CD1c-positive myeloid dendritic cell (primary cell): ENCODE results near the gene UQCC2.

Experiments used
- DNase-seq: peaks from one replicate; pipeline ENCODE4 v3.0.0-alpha.2; 2016; ENCODE audit errors: extremely low spot score

UQCC2 gene

DNA sequence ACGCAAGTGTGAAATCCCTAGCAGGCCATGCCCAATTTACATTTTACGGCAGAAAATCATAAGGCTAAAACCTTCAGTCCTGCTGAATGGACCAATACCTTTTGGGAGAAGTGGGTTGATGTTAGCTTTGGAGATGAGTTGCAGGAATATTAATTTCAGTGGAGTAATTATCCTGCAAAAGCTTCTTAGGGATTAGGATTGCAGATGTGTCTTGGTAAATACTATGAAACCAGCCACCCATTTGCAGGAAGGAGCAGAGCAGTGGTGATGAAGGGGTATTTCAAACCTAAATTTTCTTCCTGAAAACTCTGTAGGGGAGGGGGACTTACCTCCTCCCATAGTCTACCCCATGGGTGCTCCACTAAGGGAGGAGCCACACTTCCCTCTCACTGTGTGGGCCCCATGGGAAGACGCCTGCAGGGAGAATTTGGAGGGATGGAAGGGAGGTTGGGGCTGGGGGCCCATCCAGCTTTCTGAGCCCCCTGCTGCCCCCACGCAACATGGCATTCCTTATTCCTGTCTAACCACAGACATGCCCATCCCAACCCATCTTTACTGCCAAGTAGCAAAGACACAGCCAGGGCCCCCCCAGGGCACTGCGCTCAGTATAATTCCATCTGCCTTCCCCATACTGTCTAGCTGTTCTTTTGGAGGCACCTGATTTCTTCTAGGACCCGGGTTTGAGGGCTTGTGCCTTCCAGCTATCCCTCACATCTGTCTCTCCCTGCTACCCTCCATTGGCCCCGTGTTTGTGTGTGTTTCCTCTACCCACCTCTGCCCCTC lies 14.6 kb upstream of the UQCC2 start:
- DNase-seq, result no peak

DNA sequence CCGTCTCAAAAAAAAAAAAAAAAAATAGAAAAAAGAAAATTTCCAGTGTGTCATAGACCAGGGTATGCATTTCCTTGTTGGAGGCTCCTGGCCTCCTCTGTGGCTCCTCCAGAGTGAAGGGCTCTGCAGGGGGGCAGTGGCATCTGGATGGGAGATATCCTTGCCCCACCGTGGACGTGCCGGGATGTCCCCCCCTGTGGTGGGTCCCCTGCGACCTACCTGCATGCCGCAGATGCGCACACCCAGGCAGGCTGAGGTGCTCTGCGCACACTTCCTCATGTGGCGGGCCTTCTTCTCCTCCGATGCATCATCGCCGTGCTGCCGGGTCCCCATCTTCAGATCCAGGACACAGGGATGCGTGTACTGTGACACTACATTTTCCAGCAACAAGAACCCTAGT lies 13.7 kb upstream of the UQCC2 start:
- DNase-seq, result no peak

DNA sequence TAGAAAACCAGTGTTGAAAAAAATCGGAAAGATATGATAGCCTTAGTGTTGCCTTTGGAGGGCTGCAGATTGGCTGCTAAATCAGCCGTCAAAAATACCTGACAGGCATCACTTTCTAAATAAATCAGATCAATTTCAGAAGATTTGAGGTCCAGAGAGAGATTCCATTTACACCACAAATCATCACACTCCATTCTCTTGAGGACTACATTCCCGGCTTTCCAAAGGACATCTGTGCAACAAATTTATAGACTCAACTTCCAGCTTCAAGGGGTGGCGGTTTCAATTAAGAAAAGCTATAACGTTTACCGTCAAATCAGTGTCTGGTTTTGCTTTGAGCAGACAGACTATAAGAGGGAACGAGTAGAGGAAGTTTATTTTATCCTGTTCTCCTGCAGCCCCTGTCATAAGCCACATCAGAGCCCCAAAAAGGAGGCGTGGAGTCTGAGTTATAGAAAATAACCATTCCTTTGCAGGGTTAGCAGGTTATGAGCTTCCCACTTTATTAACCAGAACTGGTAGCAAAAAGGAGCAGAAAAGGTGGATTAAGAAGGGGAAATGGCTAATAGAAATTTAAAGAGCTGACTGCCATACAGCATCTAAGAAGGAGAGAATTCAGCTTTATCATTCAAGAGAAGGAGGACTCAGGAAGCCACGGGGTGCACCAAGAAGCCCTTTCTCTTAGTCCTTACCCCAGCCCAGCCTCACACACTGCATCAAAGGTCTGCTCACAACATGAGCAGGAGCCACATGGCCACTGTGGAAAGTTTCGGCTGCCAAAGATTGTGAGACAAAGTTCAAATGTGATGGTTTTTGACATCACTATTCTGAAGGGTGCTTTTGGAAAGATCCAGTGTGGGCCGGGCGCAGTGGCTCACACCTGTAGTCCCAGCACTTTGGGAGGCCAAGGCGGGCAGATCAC lies 12.9 kb upstream of the UQCC2 start:
- no peak for DNase-seq

DNA sequence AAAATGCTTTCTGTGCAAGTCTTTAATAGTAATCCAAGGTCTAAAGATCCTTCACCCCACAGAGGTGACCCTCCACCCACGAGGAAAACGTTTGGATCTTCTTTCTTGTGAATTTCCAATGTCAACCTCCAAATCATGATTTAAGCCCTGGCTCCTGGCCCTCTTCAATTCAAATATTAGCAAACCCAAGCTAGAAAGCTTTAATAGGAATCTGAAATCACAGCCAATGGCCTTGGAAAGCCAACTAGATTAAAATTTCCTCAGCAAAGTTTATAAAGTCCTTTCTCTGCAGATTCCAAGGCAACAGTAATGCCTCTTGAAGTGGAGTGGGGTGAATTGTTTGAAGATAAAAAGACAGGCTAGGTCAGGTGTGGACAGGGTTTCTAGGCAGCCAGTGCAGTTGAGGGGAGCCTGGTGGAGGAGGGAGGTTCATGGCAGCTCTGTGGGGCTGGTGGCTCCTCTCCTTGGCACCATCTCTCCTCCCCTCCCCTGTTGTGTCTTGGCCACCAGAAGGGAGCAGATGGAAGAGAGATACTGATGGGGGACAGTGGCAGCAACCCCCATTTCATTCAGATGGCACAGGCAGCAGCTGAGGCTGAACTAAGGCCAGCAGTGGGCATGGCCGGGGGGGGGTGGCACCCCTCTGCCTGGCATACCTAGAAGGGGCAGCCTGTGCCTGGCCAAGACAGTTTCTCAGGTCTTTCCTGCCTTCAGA lies 12.0 kb upstream of the UQCC2 start:
- DNase-seq, result no peak

DNA sequence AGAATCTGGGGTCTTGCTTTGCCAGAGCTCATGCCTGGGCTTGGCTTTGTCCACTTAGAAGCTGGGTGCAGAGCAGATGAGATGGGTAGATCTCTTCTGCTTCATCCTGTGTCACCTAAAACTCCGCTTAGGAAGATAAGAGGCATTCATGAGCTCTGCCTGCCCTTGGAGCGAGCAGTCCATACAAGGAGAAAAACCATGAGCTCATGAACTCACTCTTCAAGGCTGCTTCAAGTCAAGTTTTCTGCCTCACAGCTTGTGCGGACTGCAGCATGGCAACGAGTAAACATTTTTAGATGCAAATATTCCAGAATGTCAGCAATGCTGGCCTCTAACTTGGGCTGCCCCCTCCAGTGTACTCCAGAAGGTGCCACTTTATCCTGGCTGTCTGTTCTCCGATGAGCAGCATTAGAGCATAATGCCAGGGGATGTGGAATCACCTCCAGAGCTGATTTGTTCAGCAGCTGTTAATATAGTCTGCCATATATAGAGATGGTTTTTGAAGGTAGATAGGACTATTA lies 10.7 kb upstream of the UQCC2 start:
- DNase-seq, result no peak

DNA sequence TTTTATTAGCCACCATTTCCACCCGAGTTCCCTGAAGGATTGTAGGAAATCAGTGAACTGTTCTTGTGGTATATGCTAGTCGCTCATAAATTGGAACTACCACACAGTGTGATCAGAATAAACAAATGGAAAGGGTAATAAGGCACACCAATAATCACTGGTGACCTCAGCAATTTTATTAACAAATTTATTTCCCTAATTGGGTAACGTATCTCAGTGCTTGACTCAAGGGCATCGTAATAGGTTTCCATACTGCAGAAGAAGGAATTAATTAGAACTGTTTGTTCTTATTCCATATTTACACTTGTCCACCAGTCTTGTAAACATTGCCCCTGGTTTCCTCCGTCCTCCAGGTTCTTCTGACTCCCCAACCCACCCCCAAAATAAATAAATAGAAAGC lies 10.0 kb upstream of the UQCC2 start:
- DNase-seq, result no peak

DNA sequence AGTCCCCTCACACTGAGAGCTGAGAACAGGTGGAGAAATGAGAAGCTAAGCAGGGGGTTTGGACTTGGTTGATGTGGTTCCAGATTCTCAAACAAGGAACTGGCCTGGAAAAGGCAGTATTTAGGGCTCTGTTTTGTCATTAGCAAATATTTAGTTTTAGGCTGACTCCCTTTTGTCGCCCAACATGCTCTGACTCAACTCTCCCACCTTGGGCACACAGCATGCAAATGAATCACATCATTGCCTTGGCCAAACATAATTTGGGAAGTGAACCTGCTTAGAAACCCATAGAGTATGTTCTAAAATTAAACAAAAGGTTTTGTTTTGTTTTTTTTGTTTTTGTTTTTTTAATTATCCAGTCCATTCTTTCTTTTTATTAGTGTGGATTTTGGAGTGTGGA lies 9.5 kb upstream of the UQCC2 start:
- peak; percentile 5 for DNase-seq

DNA sequence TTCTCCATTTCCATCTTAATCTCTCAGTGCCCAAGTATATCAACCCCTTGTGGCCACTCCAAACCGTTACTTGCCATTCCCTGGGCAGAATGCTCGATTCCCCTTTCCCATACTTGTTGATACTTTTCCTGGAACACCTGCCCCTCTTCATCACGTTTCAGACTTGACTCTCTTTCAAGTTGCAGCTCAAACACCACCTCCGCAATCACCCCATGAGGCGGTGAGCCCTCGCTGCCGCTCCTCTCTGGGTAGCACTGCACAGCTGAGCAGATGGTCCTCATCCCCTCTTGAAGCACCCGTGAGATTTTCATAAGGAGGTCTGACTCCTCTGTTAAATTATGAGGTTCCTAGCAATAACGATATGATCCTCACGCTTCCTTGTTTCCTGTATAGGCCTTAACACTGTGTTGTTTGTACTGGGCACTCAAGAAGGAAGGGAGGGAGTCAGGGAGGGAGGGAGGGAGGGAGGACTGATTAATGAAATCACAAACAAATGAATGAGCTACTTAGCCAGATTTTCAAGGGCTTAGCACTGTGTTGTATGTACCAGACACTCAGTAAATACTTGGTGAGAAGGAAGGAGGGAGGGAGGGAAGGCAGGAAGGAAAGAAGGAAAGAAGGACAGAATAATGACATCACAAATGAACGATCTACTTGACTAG lies 8.0 kb upstream of the UQCC2 start:
- DNase-seq, result no peak

DNA sequence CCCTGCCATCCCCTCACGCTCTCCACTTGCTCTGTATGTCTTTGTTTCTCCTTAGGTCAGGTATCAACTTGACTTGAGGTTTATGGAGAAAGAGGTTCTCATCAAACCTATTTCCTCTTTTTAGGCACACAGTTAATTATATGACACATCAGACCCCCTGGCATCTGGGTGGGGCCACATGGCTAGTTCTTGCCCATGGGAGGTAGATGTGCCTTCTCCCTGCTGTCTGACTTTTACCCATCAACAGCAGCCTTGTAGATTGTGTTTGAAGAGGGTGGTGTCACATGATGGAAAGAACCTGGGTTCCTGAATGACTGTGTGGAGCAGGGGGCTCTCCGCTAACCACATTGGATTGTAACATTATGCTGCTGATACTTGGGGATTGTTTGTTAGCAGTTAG lies 7.2 kb upstream of the UQCC2 start:
- DNase-seq, result no peak

DNA sequence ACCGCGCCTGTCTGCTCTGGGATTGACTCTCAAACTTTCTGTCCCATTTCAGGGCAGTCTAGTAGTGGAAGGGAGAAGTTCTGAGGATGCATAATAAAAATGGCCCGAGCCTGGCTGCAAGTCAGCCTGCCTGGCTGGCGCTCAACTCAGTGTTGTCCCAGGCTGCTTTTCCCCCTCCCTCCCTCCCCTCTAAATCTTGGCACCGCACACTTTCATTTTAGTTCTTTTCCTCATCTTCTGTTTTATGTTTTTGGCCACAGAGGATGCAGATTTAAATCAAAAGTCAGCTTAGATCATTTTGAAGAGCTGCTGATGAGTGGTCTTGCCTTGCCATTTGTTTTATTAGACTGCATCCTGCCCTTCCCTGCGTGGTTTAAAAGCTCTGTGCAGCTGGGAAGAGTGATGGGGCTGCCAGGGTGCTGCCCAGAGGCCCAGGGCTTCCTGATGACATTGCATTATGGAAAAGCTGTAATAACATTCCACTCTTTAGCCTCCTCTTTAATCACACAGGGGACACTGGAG lies 6.5 kb upstream of the UQCC2 start:
- no peak for DNase-seq

DNA sequence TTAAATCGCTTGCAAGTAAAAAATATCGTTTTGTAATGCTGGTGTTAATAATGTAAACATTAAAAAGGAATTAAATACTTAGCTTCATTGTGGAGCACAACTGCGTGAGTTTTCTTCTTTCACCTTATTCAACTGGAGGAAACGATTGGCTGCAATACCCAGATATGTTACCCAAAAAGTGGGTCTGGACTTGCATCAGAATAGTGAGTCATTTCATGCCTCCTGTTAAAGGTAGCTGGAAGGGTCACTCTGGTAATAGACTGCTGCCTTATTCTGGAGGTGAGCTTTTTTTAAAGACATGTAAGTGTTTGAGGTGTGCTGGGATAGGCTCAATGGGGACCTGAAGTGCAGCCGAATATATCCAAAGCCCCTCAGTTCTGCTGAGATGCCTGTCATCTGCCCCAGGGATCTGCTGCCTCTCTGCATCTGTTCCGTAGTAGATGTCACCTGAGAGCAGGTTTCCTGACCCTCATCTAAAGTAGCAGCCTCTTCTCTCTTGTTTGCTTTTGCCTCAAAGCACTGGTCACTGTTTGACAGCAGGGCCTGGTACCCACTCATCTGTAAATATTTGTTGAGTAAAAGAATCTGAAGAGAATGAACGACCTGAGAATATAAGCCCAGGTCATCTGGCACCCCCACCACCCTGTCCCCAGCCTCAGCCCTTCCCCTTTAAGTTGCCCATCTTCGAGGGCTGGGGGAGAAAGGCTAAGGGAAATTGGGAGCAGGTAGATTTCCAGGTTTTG lies 5.6 kb upstream of the UQCC2 start:
- no peak for DNase-seq

DNA sequence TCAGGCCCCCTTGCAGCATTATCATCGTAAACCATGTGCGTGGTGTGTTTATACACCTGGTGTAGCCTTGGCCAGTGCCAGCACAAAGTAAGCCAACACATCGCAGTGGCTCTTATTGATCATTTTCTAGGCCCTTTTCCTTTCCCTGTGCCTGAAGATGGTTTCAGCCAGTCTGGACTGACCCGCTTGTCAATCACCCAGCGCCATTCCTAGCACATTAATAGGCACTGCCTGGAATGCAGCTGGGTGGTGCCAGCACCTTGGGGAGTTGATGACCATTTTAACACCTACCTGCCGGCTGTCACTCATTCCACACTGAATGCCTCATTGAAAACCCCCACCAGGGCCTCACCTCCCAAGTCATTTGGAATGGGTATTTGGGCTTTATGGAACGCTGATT lies 4.9 kb upstream of the UQCC2 start:
- no peak for DNase-seq

DNA sequence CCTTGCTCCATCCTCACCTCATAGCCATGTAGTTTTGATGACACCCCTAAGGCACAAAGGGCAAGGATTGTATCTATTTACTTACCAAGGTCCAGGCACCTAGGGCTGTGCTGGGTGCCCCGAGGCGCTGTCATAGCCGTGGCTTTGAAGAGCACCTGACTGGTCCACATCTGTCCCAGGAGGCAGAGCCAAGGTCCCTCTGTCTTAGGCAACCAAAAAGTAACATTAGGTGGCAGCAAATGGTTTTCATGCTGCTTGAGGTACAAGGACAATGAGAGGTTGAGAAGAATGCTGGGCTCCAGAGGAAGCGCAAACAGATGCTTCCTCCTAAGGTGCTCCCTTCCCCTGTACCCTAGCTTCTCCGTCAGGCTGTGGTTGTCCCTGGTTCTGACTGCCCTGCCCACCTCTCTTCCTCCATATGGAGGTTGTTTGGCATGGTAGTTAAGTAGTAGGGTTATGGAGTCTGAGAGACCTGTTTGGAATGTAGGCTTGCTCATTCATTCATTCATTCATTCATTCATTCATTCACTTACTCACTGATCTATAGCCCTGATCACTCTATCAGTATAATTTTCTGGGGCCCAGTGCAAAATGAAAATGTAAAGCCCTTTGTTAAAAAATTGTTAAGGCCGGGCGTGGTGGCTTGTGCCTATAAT lies 3.0 kb upstream of the UQCC2 start:
- DNase-seq, result no peak

DNA sequence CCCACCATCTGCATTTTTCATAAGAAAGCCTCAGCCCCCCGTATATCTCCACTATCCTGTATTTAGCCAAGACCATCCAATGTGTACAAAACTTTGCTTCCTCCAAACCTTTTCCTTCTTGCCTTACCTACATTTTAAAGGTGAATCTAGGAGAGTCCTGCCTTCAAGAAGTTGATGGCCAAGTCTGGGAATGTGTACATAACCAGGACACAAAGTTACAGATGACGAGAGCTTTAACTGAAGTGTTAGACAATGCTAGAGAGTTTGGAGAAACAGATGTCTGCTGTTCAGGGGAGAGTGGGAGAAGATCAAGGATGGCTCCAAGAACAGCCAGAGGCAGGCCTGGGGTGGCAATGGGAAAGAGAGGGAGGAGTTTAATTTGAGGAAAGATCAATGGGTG lies 2.3 kb upstream of the UQCC2 start:
- no peak for DNase-seq

DNA sequence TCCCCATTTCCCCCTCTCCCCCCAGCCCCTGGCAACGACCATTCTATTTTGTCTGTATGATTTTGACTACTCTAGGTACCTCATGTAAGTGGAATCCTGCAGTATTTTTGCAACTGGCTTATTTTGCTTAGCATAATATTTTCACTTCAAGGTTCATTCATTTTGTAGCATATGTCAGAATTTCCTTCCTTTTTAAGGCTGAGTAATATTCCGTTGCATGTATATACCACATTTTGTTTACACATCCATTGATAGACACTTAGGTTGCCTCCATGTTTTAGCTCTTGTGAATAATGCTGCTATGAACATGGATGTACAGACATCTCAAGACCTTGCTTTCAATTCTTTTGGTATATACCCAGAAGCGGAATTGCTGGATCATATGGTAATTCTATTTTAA lies 1.4 kb upstream of the UQCC2 start:
- DNase-seq, result no peak

DNA sequence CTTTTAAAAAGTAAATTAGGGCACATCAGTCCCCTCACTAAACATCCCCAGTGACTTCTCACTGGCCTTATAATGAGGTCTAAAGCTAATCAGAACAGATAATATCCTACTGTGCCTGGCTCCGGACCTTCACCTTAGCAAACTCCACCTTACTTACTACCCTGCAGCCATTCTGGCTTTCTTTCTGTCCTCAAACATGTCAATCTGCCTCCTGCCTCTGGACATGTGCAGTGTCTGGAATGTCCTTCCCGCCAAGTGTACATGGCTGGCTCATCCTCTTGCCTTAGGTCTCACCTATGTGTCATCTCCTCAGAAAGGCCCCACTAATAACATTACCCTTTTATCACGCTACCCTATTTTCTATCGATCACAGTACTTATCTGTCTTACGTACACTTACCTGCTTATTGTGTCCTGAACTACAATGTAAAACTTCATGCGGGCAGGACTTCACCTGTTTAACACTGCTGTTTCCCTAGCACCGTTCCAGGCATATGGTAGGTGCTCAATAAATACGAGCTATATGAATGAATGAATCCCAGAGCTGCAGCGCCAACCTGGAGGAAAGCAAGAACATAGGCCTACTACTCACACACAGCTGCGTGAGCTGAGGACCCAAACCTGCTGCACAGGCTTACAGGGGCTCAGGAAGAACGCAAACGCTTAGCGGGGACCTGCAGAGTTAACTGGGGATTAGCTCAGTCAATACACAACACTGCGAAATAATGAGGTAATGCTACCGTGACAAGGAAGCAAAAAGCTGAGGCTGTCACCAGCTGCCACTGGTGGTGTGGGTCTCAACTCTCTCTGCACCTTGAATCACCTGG lies 991 bp downstream of the UQCC2 start:
- no peak for DNase-seq

DNA sequence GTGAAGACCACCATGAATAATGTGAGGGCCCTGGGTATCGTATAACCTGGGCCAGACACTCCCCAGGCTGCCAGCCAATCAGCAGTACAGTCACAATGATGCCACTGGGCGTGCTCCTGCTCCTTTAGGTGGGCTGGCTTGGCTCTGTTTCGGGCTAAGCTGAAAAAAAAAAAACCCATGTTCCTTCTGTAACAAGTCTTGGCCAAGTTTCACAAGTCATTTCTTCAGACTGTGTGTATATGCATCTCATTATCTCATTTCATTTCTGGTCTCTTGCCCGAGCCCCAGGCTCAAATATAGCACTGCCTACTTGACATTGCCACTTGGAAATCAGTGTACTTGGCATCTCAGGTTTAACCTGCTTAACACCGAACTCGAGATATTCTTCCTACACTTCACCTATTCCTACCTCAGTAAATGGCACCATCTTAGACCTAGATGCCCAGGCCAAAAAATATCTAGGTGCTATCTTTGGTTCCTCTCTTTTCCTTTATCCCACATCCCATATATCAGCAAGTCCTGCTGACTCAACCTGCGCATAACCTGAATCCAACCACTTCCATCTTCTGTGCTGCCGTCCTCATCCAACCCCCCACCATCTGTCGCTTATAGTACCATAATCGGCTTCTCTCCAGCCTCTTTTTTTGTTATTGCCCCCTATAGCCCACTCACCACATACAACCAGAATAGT lies 1.8 kb downstream of the UQCC2 start:
- no peak for DNase-seq

DNA sequence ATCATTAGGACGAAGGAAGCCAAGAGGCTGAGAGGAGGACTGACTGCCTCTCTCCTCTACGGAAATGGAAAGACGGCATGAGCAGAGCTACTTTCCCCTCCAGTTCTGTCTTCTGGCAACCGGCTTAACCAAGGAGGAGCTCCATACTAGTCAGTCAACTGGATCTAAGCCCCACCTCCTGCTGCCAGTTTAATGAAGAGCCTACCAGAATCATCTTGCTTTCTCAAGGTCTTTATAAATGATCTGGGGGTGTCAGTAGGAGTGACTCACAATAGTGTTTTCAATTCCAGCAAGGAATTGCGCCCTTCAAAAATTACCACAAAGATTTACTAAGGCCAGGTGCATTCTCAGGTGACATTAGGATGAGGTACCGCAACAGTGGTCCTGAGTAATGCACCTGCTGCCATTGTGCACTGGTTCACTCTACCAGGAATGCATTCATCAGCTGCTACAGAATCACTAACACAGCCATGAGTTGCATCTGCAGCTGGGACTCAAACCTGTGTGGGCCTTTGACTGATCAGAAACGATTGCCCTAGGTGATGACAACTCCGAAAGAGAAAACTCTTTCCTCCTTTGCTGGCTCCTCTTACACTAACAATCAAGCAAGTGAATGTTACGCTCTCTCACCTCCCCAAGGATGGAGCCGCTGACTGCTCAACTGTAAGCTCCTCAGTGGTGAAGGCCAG lies 2.8 kb downstream of the UQCC2 start:
- DNase-seq, result no peak
